HEK293 (cell line): ENCODE results near the gene TMA7B.

Experiments used
- SP7 ChIP-seq: fragments of 450-650 bp; formaldehyde crosslinking; IDR thresholded peaks from 2 replicates; pipeline ENCODE4 v1.5.1; 2016; ENCODE audit warnings: missing biosample characterization, missing genetic modification characterization
- ZBTB6 ChIP-seq: fragments of 450-650 bp; formaldehyde crosslinking; IDR thresholded peaks from 2 replicates; pipeline ENCODE4 v1.5.1; 2017; ENCODE audit warnings: missing biosample characterization, missing genetic modification characterization
- ZNF211 ChIP-seq: fragments of 450-650 bp; formaldehyde crosslinking; IDR thresholded peaks from 2 replicates; pipeline ENCODE4 v1.5.1; 2016; ENCODE audit warnings: low read depth, missing biosample characterization, missing genetic modification characterization
- ZNF221 ChIP-seq: fragments of 450-650 bp; formaldehyde crosslinking; IDR thresholded peaks from 2 replicates; pipeline ENCODE4 v1.5.1; 2017; ENCODE audit warnings: missing biosample characterization, missing genetic modification characterization, borderline replicate concordance
- ZNF558 ChIP-seq: fragments of 450-650 bp; formaldehyde crosslinking; IDR thresholded peaks from 2 replicates; pipeline ENCODE4 v1.5.1; 2016; ENCODE audit warnings: missing biosample characterization, missing genetic modification characterization
- ZSCAN5A ChIP-seq: fragments of 450-650 bp; formaldehyde crosslinking; IDR thresholded peaks from 2 replicates; pipeline ENCODE4 v1.5.1; 2016; ENCODE audit warnings: missing biosample characterization, missing genetic modification characterization

TMA7B gene

GRCh38 chr22:40010746-40011145 is 50.5 kb downstream of the TMA7B start (continued):
- TF ChIP-seq ZSCAN5A (no peak), SP7 (tag by site-specific recombination) (no peak), ZNF221 (no peak), ZBTB6 (tag by site-specific recombination) (no peak), ZNF211 (no peak), ZNF558 (tag by site-specific recombination) (no peak)
- TF ChIP-seq, all 188 proteins: peak for 0
